ENCODE results near the gene PRPSAP2. TPM values are rescaled to one million over a fixed set of nuclear protein-coding genes. Genes with fewer than 3 reads are reported as not detected.

Gene PRPSAP2
- total and polyA plus RNA-seq, 2 donors (not counting 3 experiments of a cell fraction or from before 2014, with no cell fraction given): 22.2 to 38.5 TPM

- no peak overlapping the region for H3K27ac ChIP-seq (ENCODE audit: insufficient read depth, low read depth, low read length)
- H4K20me1 ChIP-seq (replicated peaks; ENCODE audit: control insufficient read depth, extremely low read depth, insufficient read depth, low read length): no peaks in the 10 kb centered on the region
- H3K79me2 ChIP-seq (ENCODE audit: control insufficient read depth, insufficient read depth, low read length): no peaks in the 10 kb centered on the region
- no peak overlapping the region for H3K9ac ChIP-seq (replicated peaks; ENCODE audit: extremely low read depth, insufficient read depth, low read length)
- TF ChIP-seq FOS (IDR thresholded peaks at IDR 0.05; ENCODE audit: borderline replicate concordance, insufficient read depth, low read length) (no peak), EZH2 (IDR thresholded peaks at IDR 0.05; ENCODE audit: borderline replicate concordance, low read depth, low read length, severe bottlenecking) (no peak), CTCF (IDR thresholded peaks at IDR 0.05; ENCODE audit: extremely low read depth in 1 of 2, insufficient read depth in 1 of 2, low read depth in 1 of 2, low read length in 2 of 2) (no peak), POLR2A (IDR thresholded peaks at IDR 0.05; ENCODE audit: low read depth, low read length) (no peak), MYC (IDR thresholded peaks at IDR 0.05; ENCODE audit: low read depth, low read length) (no peak), POLR2AphosphoS5 (IDR thresholded peaks at IDR 0.05; ENCODE audit: insufficient read depth, low read depth, low read length) (no peak), GATA2 (IDR thresholded peaks at IDR 0.05; ENCODE audit: insufficient read depth, insufficient read length, low read depth, low read length) (no peak), JUN (IDR thresholded peaks at IDR 0.05; ENCODE audit: borderline replicate concordance, insufficient read depth, insufficient read length, low read depth) (no peak), MAX (IDR thresholded peaks at IDR 0.05; ENCODE audit: insufficient read depth, insufficient read length) (no peak)
- H3K27me3 ChIP-seq (ENCODE audit: control insufficient read depth in 2 of 2, insufficient read depth in 2 of 2, low read length in 2 of 2): no peaks in the 10 kb centered on the region
- no peak for FAIRE-seq
- H3K9me3 ChIP-seq (replicated peaks; ENCODE audit: control insufficient read depth, insufficient read depth, low read length): no peaks in the 10 kb centered on the region
- H3K9me1 ChIP-seq (replicated peaks; ENCODE audit: control insufficient read depth, extremely low read depth, insufficient read depth, low read length): no peaks in the 10 kb centered on the region
- H3K4me1 ChIP-seq (ENCODE audit: control insufficient read depth, extremely low read depth, insufficient read depth, low read length): peaks cover 31% of the 10 kb centered on the region
- H3K4me3 ChIP-seq (replicated peaks in 1 of 3; ENCODE audit: insufficient read depth in 1 of 3, low read depth in 1 of 3, low read length in 3 of 3): no peak overlapping the region
- DNase-seq (ENCODE audit: low read depth, low spot score): no peak
- CTCF ChIA-PET: interaction anchor here (1.0 to 1.4 kb wide), 2 partner anchors 11 to 26 kb away, joined by 4 to 8 read pairs; no protein-coding TSS in a partner anchor
- H2AFZ ChIP-seq (ENCODE audit: low read depth, low read length): no peak overlapping the region
- BruUV-seq (replicated peaks): no TSS peak
- POLR2A ChIA-PET: no interaction called here
- H3K4me2 ChIP-seq (ENCODE audit: insufficient read depth, low read length): no peak overlapping the region
- H3K36me3 ChIP-seq (ENCODE audit: control insufficient read depth in 2 of 2, extremely low read depth in 1 of 2, insufficient read depth in 2 of 2, low read length in 2 of 2): peaks cover 0 to 7% of the 10 kb centered on the region in 2 experiments
- intact Hi-C loops (cut with micrococcal nuclease): no loop called here
- dilution Hi-C loops (cut with MboI; ENCODE audit: extremely low pct_ligation_motif_present, low sequenced_read_pairs): no loop called here
Measured at GRCh38 chr17:18971801-18972200, 113.9 kb downstream of the PRPSAP2 start.
